Activated CD4-positive, alpha-beta T cell treated with anti-CD3 and anti-CD28 coated beads, Interleukin-2, Interleukin-4, amounts not matched to agents 100 ng/mL and 50 ng/mL, durations not matched to agents 16 hours and 8 hours (primary cell): ENCODE results near the gene TGFBR2.

Experiments
- DNase-seq: peaks from one replicate; pipeline ENCODE4 v3.0.0-alpha.2; 2020; ENCODE audit warnings: low spot score

TGFBR2 gene

GRCh38 chr3:30692498-30693130, 86.2 kb downstream of the TGFBR2 start:
- DNase-seq: no peak

GRCh38 chr3:30693470-30694120, 87.2 kb downstream of the TGFBR2 start:
- peak; percentile 66 for DNase-seq

- no peak for DNase-seq
Observed at GRCh38 chr3:30694148-30694547, 87.7 kb downstream of the TGFBR2 start.

GRCh38 chr3:30694668-30695067, 88.3 kb downstream of the TGFBR2 start:
- no peak for DNase-seq

GRCh38 chr3:30695302-30696061, 89.1 kb downstream of the TGFBR2 start:
- DNase-seq: no peak

- no peak for DNase-seq
Observed at GRCh38 chr3:30696403-30696819, 90.0 kb downstream of the TGFBR2 start.

- no peak for DNase-seq
Observed at GRCh38 chr3:30696896-30697295, 90.5 kb downstream of the TGFBR2 start.

GRCh38 chr3:30698549-30698948, 92.1 kb downstream of the TGFBR2 start:
- DNase-seq: no peak

GRCh38 chr3:30699927-30700326, 93.5 kb downstream of the TGFBR2 start:
- no peak for DNase-seq

GRCh38 chr3:30700702-30701321, 94.4 kb downstream of the TGFBR2 start:
- no peak for DNase-seq

GRCh38 chr3:30702038-30702827, 95.8 kb downstream of the TGFBR2 start:
- no peak for DNase-seq

GRCh38 chr3:30702828-30703397, 96.5 kb downstream of the TGFBR2 start:
- DNase-seq: no peak

- DNase-seq: no peak
Observed at GRCh38 chr3:30704931-30705890, 98.8 kb downstream of the TGFBR2 start.

GRCh38 chr3:30707825-30708224, 101.4 kb downstream of the TGFBR2 start:
- DNase-seq: no peak

- no peak for DNase-seq
Observed at GRCh38 chr3:30708472-30708871, 102.1 kb downstream of the TGFBR2 start.

GRCh38 chr3:30710017-30710416, 103.6 kb downstream of the TGFBR2 start:
- no peak for DNase-seq

GRCh38 chr3:30711151-30711550, 104.8 kb downstream of the TGFBR2 start:
- no peak for DNase-seq

- DNase-seq: no peak
Observed at GRCh38 chr3:30711867-30712266, 105.5 kb downstream of the TGFBR2 start.

GRCh38 chr3:30712991-30713390, 106.6 kb downstream of the TGFBR2 start:
- DNase-seq: no peak

GRCh38 chr3:30713885-30714503, 107.6 kb downstream of the TGFBR2 start:
- DNase-seq: no peak
